Measurements from ENCODE around the gene INTS7. TPM values are rescaled to one million over a fixed set of nuclear protein-coding genes. Genes with fewer than 3 reads are reported as not detected.
"Not testable (repeated sequence)": the region's sequence is repeated elsewhere in the genome, so short reads cannot be mapped to it uniquely, and the experiment has no call there.

INTS7 gene
- total and polyA plus RNA-seq, 4 donors: 3.9 to 14.4 (median 10.2) TPM

DNA sequence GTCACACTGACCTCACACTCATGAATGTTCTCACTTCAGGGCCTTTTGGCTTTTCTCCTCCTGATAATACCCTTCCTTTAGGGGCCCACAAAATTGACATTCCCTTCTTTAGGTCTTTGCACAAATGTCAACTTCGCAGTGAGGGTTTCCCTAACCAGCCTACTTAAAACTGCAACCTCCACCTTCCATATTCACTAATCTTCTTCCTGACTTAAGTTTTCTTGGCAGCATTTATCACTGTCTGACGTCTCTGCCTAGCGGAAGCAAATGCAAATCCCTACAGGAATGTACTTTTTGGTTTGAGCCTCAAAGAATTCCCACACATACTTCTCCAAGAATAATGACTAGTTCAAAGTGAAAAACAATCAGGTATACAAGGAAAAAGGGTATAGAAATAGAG is 32.8 kb downstream of the INTS7 start (continued):
- TF ChIP-seq, protein P1, sequence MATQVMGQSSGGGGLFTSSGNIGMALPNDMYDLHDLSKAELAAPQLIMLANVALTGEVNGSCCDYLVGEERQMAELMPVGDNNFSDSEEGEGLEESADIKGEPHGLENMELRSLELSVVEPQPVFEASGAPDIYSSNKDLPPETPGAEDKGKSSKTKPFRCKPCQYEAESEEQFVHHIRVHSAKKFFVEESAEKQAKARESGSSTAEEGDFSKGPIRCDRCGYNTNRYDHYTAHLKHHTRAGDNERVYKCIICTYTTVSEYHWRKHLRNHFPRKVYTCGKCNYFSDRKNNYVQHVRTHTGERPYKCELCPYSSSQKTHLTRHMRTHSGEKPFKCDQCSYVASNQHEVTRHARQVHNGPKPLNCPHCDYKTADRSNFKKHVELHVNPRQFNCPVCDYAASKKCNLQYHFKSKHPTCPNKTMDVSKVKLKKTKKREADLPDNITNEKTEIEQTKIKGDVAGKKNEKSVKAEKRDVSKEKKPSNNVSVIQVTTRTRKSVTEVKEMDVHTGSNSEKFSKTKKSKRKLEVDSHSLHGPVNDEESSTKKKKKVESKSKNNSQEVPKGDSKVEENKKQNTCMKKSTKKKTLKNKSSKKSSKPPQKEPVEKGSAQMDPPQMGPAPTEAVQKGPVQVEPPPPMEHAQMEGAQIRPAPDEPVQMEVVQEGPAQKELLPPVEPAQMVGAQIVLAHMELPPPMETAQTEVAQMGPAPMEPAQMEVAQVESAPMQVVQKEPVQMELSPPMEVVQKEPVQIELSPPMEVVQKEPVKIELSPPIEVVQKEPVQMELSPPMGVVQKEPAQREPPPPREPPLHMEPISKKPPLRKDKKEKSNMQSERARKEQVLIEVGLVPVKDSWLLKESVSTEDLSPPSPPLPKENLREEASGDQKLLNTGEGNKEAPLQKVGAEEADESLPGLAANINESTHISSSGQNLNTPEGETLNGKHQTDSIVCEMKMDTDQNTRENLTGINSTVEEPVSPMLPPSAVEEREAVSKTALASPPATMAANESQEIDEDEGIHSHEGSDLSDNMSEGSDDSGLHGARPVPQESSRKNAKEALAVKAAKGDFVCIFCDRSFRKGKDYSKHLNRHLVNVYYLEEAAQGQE (IDR thresholded peaks at IDR 0.05): no peak
- no peak for TF ChIP-seq HNF4A (conservative IDR thresholded peaks at IDR 0.05)
- TF ChIP-seq, protein P2, sequence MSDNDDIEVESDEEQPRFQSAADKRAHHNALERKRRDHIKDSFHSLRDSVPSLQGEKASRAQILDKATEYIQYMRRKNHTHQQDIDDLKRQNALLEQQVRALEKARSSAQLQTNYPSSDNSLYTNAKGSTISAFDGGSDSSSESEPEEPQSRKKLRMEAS (IDR thresholded peaks at IDR 0.05): no peak

DNA sequence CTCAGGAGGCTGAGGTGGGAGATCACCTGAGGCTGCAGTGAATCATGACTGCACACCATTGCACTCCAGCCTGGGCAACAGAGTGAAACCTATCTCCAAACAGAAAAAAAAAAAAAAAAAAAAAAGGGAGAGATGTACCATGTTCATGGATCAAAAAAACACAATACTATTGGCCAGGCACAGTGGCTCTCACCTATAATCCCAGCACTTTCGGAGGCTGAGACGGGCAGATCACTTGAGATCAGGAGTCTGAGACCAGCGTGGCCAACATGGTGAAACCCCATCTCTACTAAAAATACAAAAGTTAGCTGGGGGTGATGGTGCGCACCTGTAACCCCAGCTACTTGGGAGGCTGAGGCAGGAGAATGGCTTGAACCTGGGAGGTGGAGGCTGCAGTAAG is 37.9 kb downstream of the INTS7 start:
- not testable (repeated sequence) for H3K9ac ChIP-seq (ENCODE audit: low read depth in 1 of 2, low read length in 2 of 2); H3K4me1 ChIP-seq (ENCODE audit: control insufficient read depth in 4 of 4, insufficient read depth in 4 of 4, low read length in 3 of 4); H3K27ac ChIP-seq (ENCODE audit: low read depth in 1 of 2, low read length in 2 of 2); H3K4me3 ChIP-seq (ENCODE audit: low read depth in 1 of 3, low read length in 3 of 3); H3K9me3 ChIP-seq (ENCODE audit: control insufficient read depth in 4 of 4, low read length in 3 of 4); H3K27me3 ChIP-seq (ENCODE audit: control insufficient read depth in 4 of 4, insufficient read depth in 4 of 4, low read length in 3 of 4); DNase-seq (ENCODE audit: low spot score)
- H3K36me3 ChIP-seq (ENCODE audit: control insufficient read depth in 4 of 4, insufficient read depth in 3 of 4, low read depth in 1 of 4, low read length in 3 of 4): peaks cover 0 to 11% (median 1%) of the 10 kb centered on the region in 4 donors
- 95% methylated on average over 4 of the region's 4 CpGs for WGBS

GRCh38 chr1:211991695-211992094 is 43.7 kb downstream of the INTS7 start:
- Histone ChIP-seq H3K36me3 (ENCODE audit: control insufficient read depth in 4 of 4, insufficient read depth in 3 of 4, low read depth in 1 of 4, low read length in 3 of 4) (peaks cover 0 to 2% (median 0%) of the 10 kb centered on the region in 4 donors), H3K27ac (ENCODE audit: low read depth in 1 of 2, low read length in 2 of 2) (no peak overlapping the region), H3K4me1 (ENCODE audit: control insufficient read depth in 4 of 4, insufficient read depth in 4 of 4, low read length in 3 of 4) (peaks cover 0 to 4% (median under 1%) of the 10 kb centered on the region in 4 donors), H3K4me3 (ENCODE audit: low read depth in 1 of 3, low read length in 3 of 3) (no peak overlapping the region), H3K27me3 (ENCODE audit: control insufficient read depth in 4 of 4, insufficient read depth in 4 of 4, low read length in 3 of 4) (no peaks in the 10 kb centered on the region), H3K9me3 (ENCODE audit: control insufficient read depth in 4 of 4, low read length in 3 of 4) (no peaks in the 10 kb centered on the region), H3K9ac (ENCODE audit: low read depth in 1 of 2, low read length in 2 of 2) (no peak overlapping the region)
- TF ChIP-seq FOXA1 (IDR thresholded peaks at IDR 0.05) (no peak), NR2F2 (IDR thresholded peaks at IDR 0.05) (no peak), HNF4G (IDR thresholded peaks at IDR 0.05) (no peak), HNF4A (conservative IDR thresholded peaks at IDR 0.05) (no peak), FOXA2 (IDR thresholded peaks at IDR 0.05) (no peak), SP1 (IDR thresholded peaks at IDR 0.05) (no peak), GABPA (IDR thresholded peaks at IDR 0.05 in 1 of 2, conservative IDR thresholded peaks at IDR 0.05 in 1 of 2) (no peak), RAD21 (IDR thresholded peaks at IDR 0.05) (no peak), RXRA (IDR thresholded peaks at IDR 0.05) (no peak), TAF1 (conservative IDR thresholded peaks at IDR 0.05) (no peak), YY1 (IDR thresholded peaks at IDR 0.05) (no peak), ZBTB33 (IDR thresholded peaks at IDR 0.05) (no peak), JUND (IDR thresholded peaks at IDR 0.05) (no peak), CTCF (IDR thresholded peaks at IDR 0.05; ENCODE audit: low read depth, low read length, missing input control) (no peak), EGR1 (IDR thresholded peaks at IDR 0.05; ENCODE audit: low read depth in 2 of 2) (no peak)
- TF ChIP-seq, protein P3, sequence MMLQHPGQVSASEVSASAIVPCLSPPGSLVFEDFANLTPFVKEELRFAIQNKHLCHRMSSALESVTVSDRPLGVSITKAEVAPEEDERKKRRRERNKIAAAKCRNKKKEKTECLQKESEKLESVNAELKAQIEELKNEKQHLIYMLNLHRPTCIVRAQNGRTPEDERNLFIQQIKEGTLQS (IDR thresholded peaks at IDR 0.05): no peak
- TF ChIP-seq, protein P2 (IDR thresholded peaks at IDR 0.05): no peak
- TF ChIP-seq, protein P1 (IDR thresholded peaks at IDR 0.05): no peak
- no peak for DNase-seq (ENCODE audit: low spot score)
